OCI-LY3 (cell line): ENCODE results near the gene TUBG1.

ENCODE experiments used
- CTCF ChIP-seq: fragments of 200-600, 300-600 bp; sonication (generic); IDR thresholded peaks from 2 replicates; pipeline ENCODE4 v1.5.1; 2014; ENCODE audit warnings: antibody characterized with exemption, low read length, low read depth
- EZH2phosphoT487 ChIP-seq: fragments of 200-600 bp; shearing (Covaris generic); IDR thresholded peaks from 2 replicates; pipeline ENCODE4 v1.6.1; 2018; ENCODE audit warnings: antibody characterized with exemption, mixed run types, low read depth

- TF ChIP-seq CTCF = no peak
- no peak for TF ChIP-seq EZH2phosphoT487
Observed at GRCh38 chr17:42642336-42642735, 32.9 kb downstream of the TUBG1 start.
